HEK293 (cell line): ENCODE measurements around the gene CCDC85C.

Experiments used
- CTCF ChIA-PET: fragments of 350-600 bp; formaldehyde crosslinking; extraction: SDS; loops from one replicate; lab custom pipeline; 2021; ENCODE audit warnings: antibody characterized with exemption; lab: Yijun Ruan, JAX
- POLR2A ChIA-PET: fragments of 300-600 bp; formaldehyde crosslinking; extraction: SDS; loops from one replicate; lab custom pipeline; 2020; ENCODE audit warnings: antibody characterized with exemption, inconsistent platforms; lab: Yijun Ruan, JAX
- H3K27ac ChIP-seq: fragments of 200-500 bp; sonication (Bioruptor generic); 2 replicates; pipeline ENCODE4 v1.5.1; 2014; ENCODE audit warnings: low read depth, low read length, control low read depth, inconsistent platforms; ENCODE audit errors: extremely low read depth
- H3K36me3 ChIP-seq, 2 experiments: fragments of 200-500 bp in 1 of 2; sonication (Bioruptor generic) in 1 of 2; 1 replicate in 1 of 2; 2 replicates in 1 of 2; pipeline ENCODE4 v1.5.1; 2014 to 2017; ENCODE audit warnings: inconsistent platforms in 2 of 2, low read length in 2 of 2; ENCODE audit not compliant: control insufficient read depth in 2 of 2, insufficient read depth in 1 of 2
- H3K4me1 ChIP-seq: fragments of 200-500 bp; sonication (Bioruptor generic); 2 replicates; pipeline ENCODE4 v1.5.1; 2014; ENCODE audit warnings: mild to moderate bottlenecking, low read length, inconsistent platforms; ENCODE audit not compliant: control insufficient read depth, insufficient read depth
- H3K4me3 ChIP-seq: 2 replicates; pipeline ENCODE4 v1.5.1; 2011; ENCODE audit warnings: low read depth, mild to moderate bottlenecking, control low read depth, low read length, moderate library complexity
- H3K9me3 ChIP-seq: fragments of 200-500 bp; sonication (Bioruptor generic); 2 replicates; pipeline ENCODE4 v1.5.1; 2014; ENCODE audit warnings: low read depth, low read length, inconsistent platforms; ENCODE audit not compliant: control insufficient read depth, insufficient read depth
- EGR2 ChIP-seq: fragments of 450-650 bp; formaldehyde crosslinking; IDR thresholded peaks from 2 replicates; pipeline ENCODE4 v1.5.1; 2016; ENCODE audit warnings: low read depth, missing biosample characterization, missing genetic modification characterization
- KLF8 ChIP-seq: fragments of 450-650 bp; formaldehyde crosslinking; IDR thresholded peaks from 2 replicates; pipeline ENCODE4 v1.5.1; 2016; ENCODE audit warnings: missing biosample characterization, missing genetic modification characterization
- MZF1 ChIP-seq: fragments of 450-650 bp; formaldehyde crosslinking; IDR thresholded peaks from 2 replicates; pipeline ENCODE4 v1.5.1; 2017; ENCODE audit warnings: missing biosample characterization, missing genetic modification characterization, borderline replicate concordance
- OVOL3 ChIP-seq: fragments of 450-650 bp; formaldehyde crosslinking; IDR thresholded peaks from 2 replicates; pipeline ENCODE4 v1.5.1; 2016; ENCODE audit warnings: missing biosample characterization, missing genetic modification characterization
- SP7 ChIP-seq: fragments of 450-650 bp; formaldehyde crosslinking; IDR thresholded peaks from 2 replicates; pipeline ENCODE4 v1.5.1; 2016; ENCODE audit warnings: missing biosample characterization, missing genetic modification characterization
- TCF7L2 ChIP-seq: IDR thresholded peaks from 2 replicates; pipeline ENCODE4 v1.6.1; 2011; ENCODE audit warnings: low read depth, mild to moderate bottlenecking, inconsistent platforms, low read length, moderate library complexity, borderline replicate concordance
- ZEB2 ChIP-seq: fragments of 450-650 bp; formaldehyde crosslinking; IDR thresholded peaks from 2 replicates; pipeline ENCODE4 v1.5.1; 2016; ENCODE audit warnings: missing biosample characterization, missing genetic modification characterization
- ZFHX2 ChIP-seq: fragments of 450-650 bp; formaldehyde crosslinking; conservative IDR thresholded peaks from 2 replicates; pipeline ENCODE4 v1.5.1; 2016; ENCODE audit warnings: missing biosample characterization, missing genetic modification characterization
- ZIC2 ChIP-seq: fragments of 450-650 bp; formaldehyde crosslinking; IDR thresholded peaks from 2 replicates; pipeline ENCODE4 v1.5.1; 2016; ENCODE audit warnings: missing biosample characterization, missing genetic modification characterization
- ZNF10 ChIP-seq: fragments of 450-650 bp; formaldehyde crosslinking; IDR thresholded peaks from 2 replicates; pipeline ENCODE4 v1.5.1; 2017; ENCODE audit warnings: missing biosample characterization, missing genetic modification characterization
- ZNF2 ChIP-seq: fragments of 450-650 bp; formaldehyde crosslinking; IDR thresholded peaks from 2 replicates; pipeline ENCODE4 v1.5.1; 2016; ENCODE audit warnings: missing biosample characterization, missing genetic modification characterization
- ZNF354C ChIP-seq: fragments of 450-650 bp; formaldehyde crosslinking; IDR thresholded peaks from 2 replicates; pipeline ENCODE4 v1.5.1; 2016; ENCODE audit warnings: missing biosample characterization, missing genetic modification characterization, low read depth, borderline replicate concordance
- ZNF391 ChIP-seq: fragments of 450-650 bp; formaldehyde crosslinking; IDR thresholded peaks from 2 replicates; pipeline ENCODE4 v1.5.1; 2016; ENCODE audit warnings: low read depth, missing biosample characterization, missing genetic modification characterization, borderline replicate concordance
- ZNF501 ChIP-seq: fragments of 450-650 bp; formaldehyde crosslinking; IDR thresholded peaks from 2 replicates; pipeline ENCODE4 v1.5.1; 2016; ENCODE audit warnings: missing biosample characterization, missing genetic modification characterization
- ZNF600 ChIP-seq: fragments of 450-650 bp; formaldehyde crosslinking; IDR thresholded peaks from 2 replicates; pipeline ENCODE4 v1.5.1; 2016; ENCODE audit warnings: missing biosample characterization, missing genetic modification characterization
- ZNF610 ChIP-seq: fragments of 450-650 bp; formaldehyde crosslinking; IDR thresholded peaks from 2 replicates; pipeline ENCODE4 v1.5.1; 2016; ENCODE audit warnings: missing biosample characterization, missing genetic modification characterization, borderline replicate concordance
- TF ChIP-seq, protein P1 (sequence below): fragments of 450-650 bp; formaldehyde crosslinking; IDR thresholded peaks from 2 replicates; pipeline ENCODE4 v1.5.1; 2016; ENCODE audit warnings: missing biosample characterization, missing genetic modification characterization
- TF ChIP-seq, protein P2 (sequence below): fragments of 450-650 bp; formaldehyde crosslinking; IDR thresholded peaks from 2 replicates; pipeline ENCODE4 v1.5.1; 2016; ENCODE audit warnings: missing biosample characterization, missing genetic modification characterization
- TF ChIP-seq, protein P3 (sequence below): fragments of 450-650 bp; formaldehyde crosslinking; IDR thresholded peaks from 2 replicates; pipeline ENCODE4 v1.5.1; 2016; ENCODE audit warnings: missing biosample characterization, missing genetic modification characterization
- TF ChIP-seq, protein P4 (sequence below): fragments of 450-650 bp; formaldehyde crosslinking; IDR thresholded peaks from 2 replicates; pipeline ENCODE4 v1.5.1; 2016; ENCODE audit warnings: missing biosample characterization, missing genetic modification characterization
- TF ChIP-seq, protein P5 (sequence below): fragments of 450-650 bp; formaldehyde crosslinking; IDR thresholded peaks from 2 replicates; pipeline ENCODE4 v1.5.1; 2016; ENCODE audit warnings: missing biosample characterization, missing genetic modification characterization
- TF ChIP-seq, protein P6 (sequence below): fragments of 450-650 bp; formaldehyde crosslinking; conservative IDR thresholded peaks from 2 replicates; pipeline ENCODE4 v1.5.1; 2016; ENCODE audit warnings: low read depth, missing biosample characterization, missing genetic modification characterization

CCDC85C gene

DNA sequence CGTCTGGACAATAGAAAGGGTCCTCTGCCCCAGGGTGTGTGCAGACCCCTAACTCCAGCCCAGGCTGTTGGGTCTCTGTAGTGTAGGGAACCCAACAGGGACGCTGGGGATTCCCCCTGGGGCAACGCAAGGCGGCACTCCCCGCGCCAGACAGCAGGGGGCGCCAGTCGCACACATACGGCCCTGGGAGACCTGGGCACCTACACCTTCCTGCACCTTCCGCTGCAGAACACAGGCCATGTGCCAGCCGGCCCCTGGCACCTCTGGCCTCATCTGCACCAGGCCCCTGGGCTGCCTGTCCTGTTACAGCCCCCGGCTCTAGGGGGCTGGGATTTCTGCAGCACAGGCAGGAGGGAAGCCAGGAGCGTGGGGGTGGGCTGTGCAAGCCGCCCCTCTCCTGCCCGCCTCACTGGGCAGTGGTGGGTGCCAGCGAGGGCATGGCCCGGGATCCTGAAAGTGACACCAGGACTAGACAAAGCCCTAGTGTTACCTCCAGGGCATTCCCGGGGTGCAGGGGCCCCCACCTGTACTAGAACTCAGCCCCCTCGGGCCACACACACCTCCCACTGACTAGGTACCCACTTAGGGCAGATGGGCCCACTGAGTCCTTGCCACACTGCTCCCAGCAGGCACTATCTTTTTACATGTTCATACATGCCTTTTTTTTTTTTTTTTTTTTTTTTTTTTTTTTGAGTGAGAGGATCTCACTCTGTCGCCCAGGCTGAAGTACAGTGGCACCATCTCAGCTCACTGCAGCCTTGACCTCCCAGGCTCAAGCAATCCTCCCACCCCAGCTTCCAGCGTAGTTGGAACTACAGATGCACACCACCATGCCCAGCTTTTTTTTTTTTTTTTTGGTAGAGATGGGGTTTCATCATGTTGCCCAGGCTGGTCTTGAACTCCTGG is 85.3 kb downstream of the CCDC85C start:
- H3K4me1 ChIP-seq, result peaks cover 15% of the 10 kb centered on the region
- H3K27ac ChIP-seq, result no peak overlapping the region
- POLR2A ChIA-PET, result no interaction called here
- CTCF ChIA-PET, result interaction anchor here (0.5 to 1.8 kb wide), 12 partner anchors 26 to 707 kb away, joined by 3 to 10 read pairs (median 4); no protein-coding TSS in a partner anchor
- H3K36me3 ChIP-seq, result peaks cover 0 to 22% of the 10 kb centered on the region in 2 experiments; a peak in 1 of 3 replicates
- H3K9me3 ChIP-seq, result no peaks in the 10 kb centered on the region
- no peak overlapping the region for H3K4me3 ChIP-seq
- TF ChIP-seq SP7 (tag by site-specific recombination), result 0 out of 2 replicates have a peak, but pooled peaks have one; percentile 36
- no peak for TF ChIP-seq ZNF10 (tag by site-specific recombination)
- TF ChIP-seq, protein P1, sequence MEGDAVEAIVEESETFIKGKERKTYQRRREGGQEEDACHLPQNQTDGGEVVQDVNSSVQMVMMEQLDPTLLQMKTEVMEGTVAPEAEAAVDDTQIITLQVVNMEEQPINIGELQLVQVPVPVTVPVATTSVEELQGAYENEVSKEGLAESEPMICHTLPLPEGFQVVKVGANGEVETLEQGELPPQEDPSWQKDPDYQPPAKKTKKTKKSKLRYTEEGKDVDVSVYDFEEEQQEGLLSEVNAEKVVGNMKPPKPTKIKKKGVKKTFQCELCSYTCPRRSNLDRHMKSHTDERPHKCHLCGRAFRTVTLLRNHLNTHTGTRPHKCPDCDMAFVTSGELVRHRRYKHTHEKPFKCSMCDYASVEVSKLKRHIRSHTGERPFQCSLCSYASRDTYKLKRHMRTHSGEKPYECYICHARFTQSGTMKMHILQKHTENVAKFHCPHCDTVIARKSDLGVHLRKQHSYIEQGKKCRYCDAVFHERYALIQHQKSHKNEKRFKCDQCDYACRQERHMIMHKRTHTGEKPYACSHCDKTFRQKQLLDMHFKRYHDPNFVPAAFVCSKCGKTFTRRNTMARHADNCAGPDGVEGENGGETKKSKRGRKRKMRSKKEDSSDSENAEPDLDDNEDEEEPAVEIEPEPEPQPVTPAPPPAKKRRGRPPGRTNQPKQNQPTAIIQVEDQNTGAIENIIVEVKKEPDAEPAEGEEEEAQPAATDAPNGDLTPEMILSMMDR (tag by site-specific recombination), result peak; percentile 95
- 0 out of 2 replicates have a peak, but pooled peaks have one; percentile 19 for TF ChIP-seq ZNF501 (tag by site-specific recombination)
- no peak for TF ChIP-seq TCF7L2
- peak; percentile 30; the same call in 1 of the 2 replicates for TF ChIP-seq EGR2 (tag by site-specific recombination)
- 0 out of 2 replicates have a peak, but pooled peaks have one; percentile 52 for TF ChIP-seq ZNF2
- TF ChIP-seq ZNF354C, result no peak
- TF ChIP-seq, protein P2, sequence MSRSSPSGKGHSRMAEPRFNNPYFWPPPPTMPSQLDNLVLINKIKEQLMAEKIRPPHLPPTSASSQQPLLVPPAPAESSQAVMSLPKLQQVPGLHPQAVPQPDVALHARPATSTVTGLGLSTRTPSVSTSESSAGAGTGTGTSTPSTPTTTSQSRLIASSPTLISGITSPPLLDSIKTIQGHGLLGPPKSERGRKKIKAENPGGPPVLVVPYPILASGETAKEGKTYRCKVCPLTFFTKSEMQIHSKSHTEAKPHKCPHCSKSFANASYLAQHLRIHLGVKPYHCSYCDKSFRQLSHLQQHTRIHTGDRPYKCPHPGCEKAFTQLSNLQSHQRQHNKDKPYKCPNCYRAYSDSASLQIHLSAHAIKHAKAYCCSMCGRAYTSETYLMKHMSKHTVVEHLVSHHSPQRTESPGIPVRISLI, result no peak; the same call in 1 of the 2 replicates
- no peak for TF ChIP-seq OVOL3 (tag by site-specific recombination)
- TF ChIP-seq KLF8 (tag by site-specific recombination), result peak; percentile 14; the same call in 1 of the 2 replicates
- peak; percentile 40; the same call in 1 of the 2 replicates for TF ChIP-seq ZNF391 (tag by site-specific recombination)
- TF ChIP-seq, protein P3, sequence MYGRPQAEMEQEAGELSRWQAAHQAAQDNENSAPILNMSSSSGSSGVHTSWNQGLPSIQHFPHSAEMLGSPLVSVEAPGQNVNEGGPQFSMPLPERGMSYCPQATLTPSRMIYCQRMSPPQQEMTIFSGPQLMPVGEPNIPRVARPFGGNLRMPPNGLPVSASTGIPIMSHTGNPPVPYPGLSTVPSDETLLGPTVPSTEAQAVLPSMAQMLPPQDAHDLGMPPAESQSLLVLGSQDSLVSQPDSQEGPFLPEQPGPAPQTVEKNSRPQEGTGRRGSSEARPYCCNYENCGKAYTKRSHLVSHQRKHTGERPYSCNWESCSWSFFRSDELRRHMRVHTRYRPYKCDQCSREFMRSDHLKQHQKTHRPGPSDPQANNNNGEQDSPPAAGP (tag by site-specific recombination), result 0 out of 2 replicates have a peak, but pooled peaks have one; percentile 36
- TF ChIP-seq, protein P4, sequence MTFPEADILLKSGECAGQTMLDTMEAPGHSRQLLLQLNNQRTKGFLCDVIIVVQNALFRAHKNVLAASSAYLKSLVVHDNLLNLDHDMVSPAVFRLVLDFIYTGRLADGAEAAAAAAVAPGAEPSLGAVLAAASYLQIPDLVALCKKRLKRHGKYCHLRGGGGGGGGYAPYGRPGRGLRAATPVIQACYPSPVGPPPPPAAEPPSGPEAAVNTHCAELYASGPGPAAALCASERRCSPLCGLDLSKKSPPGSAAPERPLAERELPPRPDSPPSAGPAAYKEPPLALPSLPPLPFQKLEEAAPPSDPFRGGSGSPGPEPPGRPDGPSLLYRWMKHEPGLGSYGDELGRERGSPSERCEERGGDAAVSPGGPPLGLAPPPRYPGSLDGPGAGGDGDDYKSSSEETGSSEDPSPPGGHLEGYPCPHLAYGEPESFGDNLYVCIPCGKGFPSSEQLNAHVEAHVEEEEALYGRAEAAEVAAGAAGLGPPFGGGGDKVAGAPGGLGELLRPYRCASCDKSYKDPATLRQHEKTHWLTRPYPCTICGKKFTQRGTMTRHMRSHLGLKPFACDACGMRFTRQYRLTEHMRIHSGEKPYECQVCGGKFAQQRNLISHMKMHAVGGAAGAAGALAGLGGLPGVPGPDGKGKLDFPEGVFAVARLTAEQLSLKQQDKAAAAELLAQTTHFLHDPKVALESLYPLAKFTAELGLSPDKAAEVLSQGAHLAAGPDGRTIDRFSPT (tag by site-specific recombination), result peak; percentile 95
- TF ChIP-seq ZFHX2, result peak; percentile 61
- TF ChIP-seq ZNF600, result peak; percentile 82
- peak; percentile 35; the same call in 1 of the 2 replicates for TF ChIP-seq ZIC2
- no peak for TF ChIP-seq MZF1 (tag by site-specific recombination)
- TF ChIP-seq, protein P5, sequence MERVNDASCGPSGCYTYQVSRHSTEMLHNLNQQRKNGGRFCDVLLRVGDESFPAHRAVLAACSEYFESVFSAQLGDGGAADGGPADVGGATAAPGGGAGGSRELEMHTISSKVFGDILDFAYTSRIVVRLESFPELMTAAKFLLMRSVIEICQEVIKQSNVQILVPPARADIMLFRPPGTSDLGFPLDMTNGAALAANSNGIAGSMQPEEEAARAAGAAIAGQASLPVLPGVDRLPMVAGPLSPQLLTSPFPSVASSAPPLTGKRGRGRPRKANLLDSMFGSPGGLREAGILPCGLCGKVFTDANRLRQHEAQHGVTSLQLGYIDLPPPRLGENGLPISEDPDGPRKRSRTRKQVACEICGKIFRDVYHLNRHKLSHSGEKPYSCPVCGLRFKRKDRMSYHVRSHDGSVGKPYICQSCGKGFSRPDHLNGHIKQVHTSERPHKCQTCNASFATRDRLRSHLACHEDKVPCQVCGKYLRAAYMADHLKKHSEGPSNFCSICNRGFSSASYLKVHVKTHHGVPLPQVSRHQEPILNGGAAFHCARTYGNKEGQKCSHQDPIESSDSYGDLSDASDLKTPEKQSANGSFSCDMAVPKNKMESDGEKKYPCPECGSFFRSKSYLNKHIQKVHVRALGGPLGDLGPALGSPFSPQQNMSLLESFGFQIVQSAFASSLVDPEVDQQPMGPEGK, result peak; percentile 34; the same call in 1 of the 2 replicates
- 0 out of 2 replicates have a peak, but pooled peaks have one; percentile 14 for TF ChIP-seq ZNF610 (tag by site-specific recombination)
- TF ChIP-seq, protein P6, sequence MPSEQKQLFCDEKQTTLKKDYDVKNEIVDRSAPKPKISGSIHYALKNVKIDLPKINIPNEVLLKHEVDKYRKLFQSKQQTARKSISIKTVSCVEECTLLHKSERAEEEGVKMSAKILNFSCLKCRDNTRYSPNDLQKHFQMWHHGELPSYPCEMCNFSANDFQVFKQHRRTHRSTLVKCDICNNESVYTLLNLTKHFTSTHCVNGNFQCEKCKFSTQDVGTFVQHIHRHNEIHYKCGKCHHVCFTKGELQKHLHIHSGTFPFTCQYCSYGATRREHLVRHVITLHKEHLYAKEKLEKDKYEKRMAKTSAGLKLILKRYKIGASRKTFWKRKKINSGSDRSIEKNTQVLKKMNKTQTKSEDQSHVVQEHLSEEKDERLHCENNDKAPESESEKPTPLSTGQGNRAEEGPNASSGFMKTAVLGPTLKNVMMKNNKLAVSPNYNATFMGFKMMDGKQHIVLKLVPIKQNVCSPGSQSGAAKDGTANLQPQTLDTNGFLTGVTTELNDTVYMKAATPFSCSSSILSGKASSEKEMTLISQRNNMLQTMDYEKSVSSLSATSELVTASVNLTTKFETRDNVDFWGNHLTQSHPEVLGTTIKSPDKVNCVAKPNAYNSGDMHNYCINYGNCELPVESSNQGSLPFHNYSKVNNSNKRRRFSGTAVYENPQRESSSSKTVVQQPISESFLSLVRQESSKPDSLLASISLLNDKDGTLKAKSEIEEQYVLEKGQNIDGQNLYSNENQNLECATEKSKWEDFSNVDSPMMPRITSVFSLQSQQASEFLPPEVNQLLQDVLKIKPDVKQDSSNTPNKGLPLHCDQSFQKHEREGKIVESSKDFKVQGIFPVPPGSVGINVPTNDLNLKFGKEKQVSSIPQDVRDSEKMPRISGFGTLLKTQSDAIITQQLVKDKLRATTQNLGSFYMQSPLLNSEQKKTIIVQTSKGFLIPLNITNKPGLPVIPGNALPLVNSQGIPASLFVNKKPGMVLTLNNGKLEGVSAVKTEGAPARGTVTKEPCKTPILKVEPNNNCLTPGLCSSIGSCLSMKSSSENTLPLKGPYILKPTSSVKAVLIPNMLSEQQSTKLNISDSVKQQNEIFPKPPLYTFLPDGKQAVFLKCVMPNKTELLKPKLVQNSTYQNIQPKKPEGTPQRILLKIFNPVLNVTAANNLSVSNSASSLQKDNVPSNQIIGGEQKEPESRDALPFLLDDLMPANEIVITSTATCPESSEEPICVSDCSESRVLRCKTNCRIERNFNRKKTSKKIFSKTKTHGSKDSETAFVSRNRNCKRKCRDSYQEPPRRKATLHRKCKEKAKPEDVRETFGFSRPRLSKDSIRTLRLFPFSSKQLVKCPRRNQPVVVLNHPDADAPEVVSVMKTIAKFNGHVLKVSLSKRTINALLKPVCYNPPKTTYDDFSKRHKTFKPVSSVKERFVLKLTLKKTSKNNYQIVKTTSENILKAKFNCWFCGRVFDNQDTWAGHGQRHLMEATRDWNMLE (tag by site-specific recombination), result no peak
- peak; percentile 50 for TF ChIP-seq ZEB2 (tag by site-specific recombination)
